GM12892 (cell line): ENCODE measurements around the gene PSTPIP1.

Source experiments
- POLR2A ChIP-seq: IDR thresholded peaks from 2 replicates; pipeline ENCODE4 v1.6.1; 2011; ENCODE audit warnings: low read depth, low read length, control low read depth
- TAF1 ChIP-seq: IDR thresholded peaks from 2 replicates; pipeline ENCODE4 v1.6.1; 2011; ENCODE audit warnings: low read depth, mild to moderate bottlenecking, control low read depth, low read length, borderline replicate concordance

GRCh38 chr15:77039217-77039533 lies 44.2 kb downstream of the PSTPIP1 start:
- TF ChIP-seq TAF1 (no peak), POLR2A (no peak)
